22Rv1 (cell line): ENCODE results near the gene MEI4.

Source experiments
- ZFX ChIP-seq: fragments of 450-650 bp; IDR thresholded peaks from 2 replicates; pipeline ENCODE4 v1.6.1; 2017; ENCODE audit warnings: antibody characterized with exemption, borderline replicate concordance
- TF ChIP-seq, protein P1 (sequence below): fragments of 450-650 bp; IDR thresholded peaks from 2 replicates; pipeline ENCODE4 v1.5.1; 2017; ENCODE audit warnings: mild to moderate bottlenecking

DNA sequence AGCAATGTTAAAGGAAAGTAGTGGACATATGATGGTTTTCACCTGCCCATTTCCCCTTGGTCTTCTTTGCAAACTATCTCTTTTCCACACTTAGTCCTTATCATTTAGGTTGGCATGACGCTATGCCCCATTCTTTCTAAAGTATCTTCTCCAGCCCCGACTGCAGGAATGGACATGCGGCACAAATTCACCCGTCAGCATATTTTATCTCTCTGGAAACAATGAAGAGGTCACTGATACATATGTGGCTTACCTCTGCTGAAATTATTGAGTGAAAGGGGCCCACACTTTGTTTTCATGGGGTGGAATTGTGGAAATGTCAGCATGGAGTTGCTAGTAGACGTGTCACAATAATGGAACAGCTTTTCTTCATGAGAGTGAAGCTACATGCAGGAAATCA lies 45.8 kb upstream of the MEI4 start:
- TF ChIP-seq, protein P1, sequence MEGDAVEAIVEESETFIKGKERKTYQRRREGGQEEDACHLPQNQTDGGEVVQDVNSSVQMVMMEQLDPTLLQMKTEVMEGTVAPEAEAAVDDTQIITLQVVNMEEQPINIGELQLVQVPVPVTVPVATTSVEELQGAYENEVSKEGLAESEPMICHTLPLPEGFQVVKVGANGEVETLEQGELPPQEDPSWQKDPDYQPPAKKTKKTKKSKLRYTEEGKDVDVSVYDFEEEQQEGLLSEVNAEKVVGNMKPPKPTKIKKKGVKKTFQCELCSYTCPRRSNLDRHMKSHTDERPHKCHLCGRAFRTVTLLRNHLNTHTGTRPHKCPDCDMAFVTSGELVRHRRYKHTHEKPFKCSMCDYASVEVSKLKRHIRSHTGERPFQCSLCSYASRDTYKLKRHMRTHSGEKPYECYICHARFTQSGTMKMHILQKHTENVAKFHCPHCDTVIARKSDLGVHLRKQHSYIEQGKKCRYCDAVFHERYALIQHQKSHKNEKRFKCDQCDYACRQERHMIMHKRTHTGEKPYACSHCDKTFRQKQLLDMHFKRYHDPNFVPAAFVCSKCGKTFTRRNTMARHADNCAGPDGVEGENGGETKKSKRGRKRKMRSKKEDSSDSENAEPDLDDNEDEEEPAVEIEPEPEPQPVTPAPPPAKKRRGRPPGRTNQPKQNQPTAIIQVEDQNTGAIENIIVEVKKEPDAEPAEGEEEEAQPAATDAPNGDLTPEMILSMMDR = no peak
- no peak for TF ChIP-seq ZFX
